GM18526 (cell line): ENCODE results near the gene GSTO2.

ENCODE experiments used
- POLR2A ChIP-seq: IDR thresholded peaks from 3 replicates; pipeline ENCODE4 v1.6.1; 2011; ENCODE audit not compliant: insufficient read length; ENCODE audit errors: extremely low read depth

Gene GSTO2

GRCh38 chr10:104293781-104294321 is 24.9 kb downstream of the GSTO2 start:
- no peak for TF ChIP-seq POLR2A

GRCh38 chr10:104296687-104297436 is 27.9 kb downstream of the GSTO2 start:
- no peak for TF ChIP-seq POLR2A

- TF ChIP-seq POLR2A = no peak
Measured at GRCh38 chr10:104297697-104298660, 29.0 kb downstream of the GSTO2 start.

- TF ChIP-seq POLR2A = no peak
Measured at GRCh38 chr10:104299031-104299904, 30.3 kb downstream of the GSTO2 start.

GRCh38 chr10:104300002-104300735 is 31.2 kb downstream of the GSTO2 start:
- TF ChIP-seq POLR2A = no peak

GRCh38 chr10:104300736-104301292 is 31.8 kb downstream of the GSTO2 start:
- TF ChIP-seq POLR2A = no peak

- TF ChIP-seq POLR2A = no peak
Measured at GRCh38 chr10:104301907-104302690, 33.1 kb downstream of the GSTO2 start.

- no peak for TF ChIP-seq POLR2A
Measured at GRCh38 chr10:104303594-104304355, 34.8 kb downstream of the GSTO2 start.

GRCh38 chr10:104304356-104304745 is 35.4 kb downstream of the GSTO2 start:
- no peak for TF ChIP-seq POLR2A

GRCh38 chr10:104304927-104305326 is 35.9 kb downstream of the GSTO2 start:
- TF ChIP-seq POLR2A = no peak

- no peak for TF ChIP-seq POLR2A
Measured at GRCh38 chr10:104306897-104307296, 37.9 kb downstream of the GSTO2 start.
